Spleen (tissue), 7 donors: ENCODE measurements around the gene DBF4B.

Experiments used
- CTCF ChIP-seq, 11 experiments: fragments of 200-600 bp in 7 of 11; fragments of 450-650 bp in 4 of 11; sonication (generic) in 4 of 11; IDR thresholded peaks in 8 of 11; conservative IDR thresholded peaks in 3 of 11; 1 replicate in 7 of 11; 2 replicates in 4 of 11; pipeline versions ENCODE4 v1.4.0 to v1.8.0; 2016 to 2021; ENCODE audit warnings: antibody characterized with exemption in 11 of 11, inconsistent platforms in 4 of 11, mild to moderate bottlenecking in 1 of 11
- POLR2A ChIP-seq, 3 donors: fragments of 450-650 bp; IDR thresholded peaks; one replicate each; pipeline ENCODE4 v1.5.1; 2017; ENCODE audit warnings: antibody characterized with exemption in 3 of 3, mild to moderate bottlenecking in 1 of 3
- POLR2AphosphoS5 ChIP-seq, 3 donors: sonication (generic); formaldehyde crosslinking; IDR thresholded peaks; one replicate each; pipeline ENCODE4 v1.5.1; 2017; ENCODE audit warnings: antibody characterized with exemption in 3 of 3
- donor health status: DM: no; HTN: no; CAD: no; lungs with moderate emphysema.
- donor health status: DM: no; HTN: no; CAD: no.
- donor health status: DM: no; HTN: no; CAD: no.

GRCh38 chr17:44663095-44663494, 45.4 kb upstream of the DBF4B start:
- TF ChIP-seq CTCF (IDR thresholded peaks at IDR 0.05 in 8 of 11, conservative IDR thresholded peaks at IDR 0.05 in 3 of 11) (no peak), POLR2AphosphoS5 (IDR thresholded peaks at IDR 0.05) (no peak), POLR2A (IDR thresholded peaks at IDR 0.05) (no peak)
